GM13976 (cell line): ENCODE data around the gene PGAM2.

ENCODE experiments used
- DNase-seq: peaks from one replicate; pipeline ENCODE4 v3.0.0; 2012; ENCODE audit warnings: low spot score
- CTCF ChIP-seq: IDR thresholded peaks from 2 replicates; pipeline ENCODE4 v1.5.1; 2012; ENCODE audit warnings: borderline replicate concordance, mild to moderate bottlenecking; ENCODE audit not compliant: insufficient read depth; ENCODE audit errors: extremely low read depth, missing control alignments, control extremely low read depth
- in situ Hi-C: fragments of 300-500 bp; cut with MboI; formaldehyde crosslinking; loops from one replicate; pipeline ENCODE4 v1.12.0; 2022; ENCODE audit warnings: low sequenced_read_pairs, mixed read lengths, inconsistent platforms; ENCODE audit not compliant: unreplicated experiment

Gene PGAM2

GRCh38 chr7:44072364-44073231 is 7.2 kb upstream of the PGAM2 start:
- TF ChIP-seq CTCF, result peak; percentile 55
- DNase-seq, result peak; percentile 64
- in situ Hi-C loops, result no loop called here

- no peak for TF ChIP-seq CTCF
- no peak for DNase-seq
- in situ Hi-C loops, result no loop called here
Observed at GRCh38 chr7:44071726-44072363, 6.5 kb upstream of the PGAM2 start.

GRCh38 chr7:44068054-44068453 is 2.7 kb upstream of the PGAM2 start:
- DNase-seq, result no peak
- in situ Hi-C loops, result no loop called here
- TF ChIP-seq CTCF, result no peak

- no peak for TF ChIP-seq CTCF
- in situ Hi-C loops, result no loop called here
- no peak for DNase-seq
Observed at GRCh38 chr7:44067064-44067951, 1.9 kb upstream of the PGAM2 start.

GRCh38 chr7:44066494-44067063 is 1.2 kb upstream of the PGAM2 start:
- in situ Hi-C loops, result no loop called here
- no peak for TF ChIP-seq CTCF
- DNase-seq, result no peak

GRCh38 chr7:44066111-44066460 is 719 bp upstream of the PGAM2 start:
- no peak for DNase-seq
- no peak for TF ChIP-seq CTCF
- in situ Hi-C loops, result no loop called here
